ENCODE results near the gene TBC1D17. TPM values are rescaled to one million over a fixed set of nuclear protein-coding genes. Genes with fewer than 3 reads are reported as not detected.

The TBC1D17 gene
- total and polyA plus RNA-seq, 10 of the 15 experiments (the other 5 are each of a cell fraction or from before 2014, with no cell fraction given), result 0.42 to 20.4 (median 11.2) TPM

GRCh38 chr19:49866933-49867782 lies 10.3 kb upstream of the TBC1D17 start, which contains the start of gene PNKP (continued):
- TF ChIP-seq, protein P1, sequence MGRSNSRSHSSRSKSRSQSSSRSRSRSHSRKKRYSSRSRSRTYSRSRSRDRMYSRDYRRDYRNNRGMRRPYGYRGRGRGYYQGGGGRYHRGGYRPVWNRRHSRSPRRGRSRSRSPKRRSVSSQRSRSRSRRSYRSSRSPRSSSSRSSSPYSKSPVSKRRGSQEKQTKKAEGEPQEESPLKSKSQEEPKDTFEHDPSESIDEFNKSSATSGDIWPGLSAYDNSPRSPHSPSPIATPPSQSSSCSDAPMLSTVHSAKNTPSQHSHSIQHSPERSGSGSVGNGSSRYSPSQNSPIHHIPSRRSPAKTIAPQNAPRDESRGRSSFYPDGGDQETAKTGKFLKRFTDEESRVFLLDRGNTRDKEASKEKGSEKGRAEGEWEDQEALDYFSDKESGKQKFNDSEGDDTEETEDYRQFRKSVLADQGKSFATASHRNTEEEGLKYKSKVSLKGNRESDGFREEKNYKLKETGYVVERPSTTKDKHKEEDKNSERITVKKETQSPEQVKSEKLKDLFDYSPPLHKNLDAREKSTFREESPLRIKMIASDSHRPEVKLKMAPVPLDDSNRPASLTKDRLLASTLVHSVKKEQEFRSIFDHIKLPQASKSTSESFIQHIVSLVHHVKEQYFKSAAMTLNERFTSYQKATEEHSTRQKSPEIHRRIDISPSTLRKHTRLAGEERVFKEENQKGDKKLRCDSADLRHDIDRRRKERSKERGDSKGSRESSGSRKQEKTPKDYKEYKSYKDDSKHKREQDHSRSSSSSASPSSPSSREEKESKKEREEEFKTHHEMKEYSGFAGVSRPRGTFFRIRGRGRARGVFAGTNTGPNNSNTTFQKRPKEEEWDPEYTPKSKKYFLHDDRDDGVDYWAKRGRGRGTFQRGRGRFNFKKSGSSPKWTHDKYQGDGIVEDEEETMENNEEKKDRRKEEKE (IDR thresholded peaks at IDR 0.05), result no peak
- TF ChIP-seq, protein P2, sequence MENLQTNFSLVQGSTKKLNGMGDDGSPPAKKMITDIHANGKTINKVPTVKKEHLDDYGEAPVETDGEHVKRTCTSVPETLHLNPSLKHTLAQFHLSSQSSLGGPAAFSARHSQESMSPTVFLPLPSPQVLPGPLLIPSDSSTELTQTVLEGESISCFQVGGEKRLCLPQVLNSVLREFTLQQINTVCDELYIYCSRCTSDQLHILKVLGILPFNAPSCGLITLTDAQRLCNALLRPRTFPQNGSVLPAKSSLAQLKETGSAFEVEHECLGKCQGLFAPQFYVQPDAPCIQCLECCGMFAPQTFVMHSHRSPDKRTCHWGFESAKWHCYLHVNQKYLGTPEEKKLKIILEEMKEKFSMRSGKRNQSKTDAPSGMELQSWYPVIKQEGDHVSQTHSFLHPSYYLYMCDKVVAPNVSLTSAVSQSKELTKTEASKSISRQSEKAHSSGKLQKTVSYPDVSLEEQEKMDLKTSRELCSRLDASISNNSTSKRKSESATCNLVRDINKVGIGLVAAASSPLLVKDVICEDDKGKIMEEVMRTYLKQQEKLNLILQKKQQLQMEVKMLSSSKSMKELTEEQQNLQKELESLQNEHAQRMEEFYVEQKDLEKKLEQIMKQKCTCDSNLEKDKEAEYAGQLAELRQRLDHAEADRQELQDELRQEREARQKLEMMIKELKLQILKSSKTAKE (IDR thresholded peaks at IDR 0.05; ENCODE audit: low read depth, poor library complexity, severe bottlenecking), result no peak
- no peak for TF ChIP-seq IRF5 (IDR thresholded peaks at IDR 0.05; ENCODE audit: borderline replicate concordance)
- TF ChIP-seq YY1 (IDR thresholded peaks at IDR 0.05; ENCODE audit: low read depth, low read length), result 0 out of 2 replicates have a peak, but pooled peaks have one; percentile 29
- peak; percentile 5; the same call in 1 of the 2 replicates for TF ChIP-seq PAX5 (IDR thresholded peaks at IDR 0.05; ENCODE audit: borderline replicate concordance, low read depth, low read length)
- no peak for TF ChIP-seq RAD51 (IDR thresholded peaks at IDR 0.05)
